ENCODE results near the gene LGALS16. TPM values are rescaled to one million over a fixed set of nuclear protein-coding genes. Genes with fewer than 3 reads are reported as not detected.
"Not testable (repeated sequence)": the region's sequence is repeated elsewhere in the genome, so short reads cannot be mapped to it uniquely, and the experiment has no call there.

LGALS16 gene
- total and polyA plus RNA-seq, 2 donors (not counting 3 experiments of a cell fraction or from before 2014, with no cell fraction given) = not detected

DNA sequence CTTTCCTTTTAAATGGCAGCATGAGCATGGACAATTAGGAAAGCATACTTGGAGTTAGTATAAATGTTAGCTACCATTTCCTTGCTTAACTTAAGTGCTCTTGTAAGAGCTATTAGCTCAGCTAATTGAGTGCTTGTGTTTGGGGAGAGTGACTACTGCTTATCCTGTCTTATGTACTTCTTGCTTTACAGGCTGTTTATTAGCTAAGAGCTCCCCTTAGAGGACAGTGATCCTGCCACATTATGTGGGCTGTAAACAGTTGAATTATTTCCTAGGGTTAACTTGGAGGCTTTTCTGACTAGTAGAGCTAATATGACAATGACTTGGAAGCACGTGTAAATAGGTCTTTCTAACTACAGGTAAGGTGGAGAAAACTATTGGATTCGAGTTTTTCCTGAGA lies 28.1 kb upstream of the LGALS16 start:
- dilution Hi-C loops (cut with MboI; ENCODE audit: extremely low pct_ligation_motif_present, low sequenced_read_pairs); FAIRE-seq; H3K9me3 ChIP-seq (replicated peaks; ENCODE audit: control insufficient read depth, insufficient read depth, low read length); H3K4me3 ChIP-seq (replicated peaks in 1 of 3; ENCODE audit: insufficient read depth in 1 of 3, low read depth in 1 of 3, low read length in 3 of 3); H3K79me2 ChIP-seq (ENCODE audit: control insufficient read depth, insufficient read depth, low read length); intact Hi-C loops (cut with micrococcal nuclease); H3K9me1 ChIP-seq (replicated peaks; ENCODE audit: control insufficient read depth, extremely low read depth, insufficient read depth, low read length); H3K27me3 ChIP-seq (ENCODE audit: control insufficient read depth in 2 of 2, insufficient read depth in 2 of 2, low read length in 2 of 2); POLR2A ChIA-PET; H3K4me1 ChIP-seq (ENCODE audit: control insufficient read depth, extremely low read depth, insufficient read depth, low read length); H3K4me2 ChIP-seq (ENCODE audit: insufficient read depth, low read length); H2AFZ ChIP-seq (ENCODE audit: low read depth, low read length); BruUV-seq (replicated peaks); H3K27ac ChIP-seq (ENCODE audit: insufficient read depth, low read depth, low read length); H3K9ac ChIP-seq (replicated peaks; ENCODE audit: extremely low read depth, insufficient read depth, low read length); H3K36me3 ChIP-seq (ENCODE audit: control insufficient read depth in 2 of 2, extremely low read depth in 1 of 2, insufficient read depth in 2 of 2, low read length in 2 of 2); H4K20me1 ChIP-seq (replicated peaks; ENCODE audit: control insufficient read depth, extremely low read depth, insufficient read depth, low read length); DNase-seq (ENCODE audit: low read depth, low spot score): not testable (repeated sequence)
- CTCF ChIA-PET = interaction anchor here (1.2 to 1.5 kb wide), 2 partner anchors 76 to 153 kb away, joined by 3 to 8 read pairs; no protein-coding TSS in a partner anchor

DNA sequence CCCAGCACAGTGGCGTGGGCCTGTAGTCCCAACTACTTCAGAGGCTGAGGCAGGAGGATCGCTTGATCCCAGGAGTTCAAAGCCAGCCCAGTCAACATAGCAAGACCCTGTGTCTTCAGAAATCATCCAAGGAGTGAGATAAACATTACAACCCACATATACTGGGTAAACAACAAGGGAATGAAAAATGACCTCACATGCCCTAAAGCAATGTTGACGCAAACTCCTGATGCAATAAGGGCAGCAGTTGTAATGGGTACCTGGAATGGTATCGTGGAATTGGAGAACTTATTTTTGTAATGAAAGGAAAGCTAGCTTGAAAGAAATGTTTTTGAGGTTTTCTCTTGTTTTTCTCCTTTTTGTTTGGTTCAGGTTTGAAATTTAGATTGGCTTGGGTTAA lies 24.5 kb upstream of the LGALS16 start:
- Histone ChIP-seq H3K27ac (ENCODE audit: insufficient read depth, low read depth, low read length) (no peak overlapping the region), H3K4me2 (ENCODE audit: insufficient read depth, low read length) (no peak overlapping the region), H4K20me1 (replicated peaks; ENCODE audit: control insufficient read depth, extremely low read depth, insufficient read depth, low read length) (no peaks in the 10 kb centered on the region), H3K9me3 (replicated peaks; ENCODE audit: control insufficient read depth, insufficient read depth, low read length) (no peaks in the 10 kb centered on the region), H3K9ac (replicated peaks; ENCODE audit: extremely low read depth, insufficient read depth, low read length) (no peak overlapping the region), H3K4me3 (replicated peaks in 1 of 3; ENCODE audit: insufficient read depth in 1 of 3, low read depth in 1 of 3, low read length in 3 of 3) (no peak overlapping the region), H3K36me3 (ENCODE audit: control insufficient read depth in 2 of 2, extremely low read depth in 1 of 2, insufficient read depth in 2 of 2, low read length in 2 of 2) (no peaks in the 10 kb centered on the region), H3K4me1 (ENCODE audit: control insufficient read depth, extremely low read depth, insufficient read depth, low read length) (no peaks in the 10 kb centered on the region), H3K27me3 (ENCODE audit: control insufficient read depth in 2 of 2, insufficient read depth in 2 of 2, low read length in 2 of 2) (no peaks in the 10 kb centered on the region), H3K79me2 (ENCODE audit: control insufficient read depth, insufficient read depth, low read length) (no peaks in the 10 kb centered on the region), H3K9me1 (replicated peaks; ENCODE audit: control insufficient read depth, extremely low read depth, insufficient read depth, low read length) (no peaks in the 10 kb centered on the region), H2AFZ (ENCODE audit: low read depth, low read length) (no peak overlapping the region)
- DNase-seq (ENCODE audit: low read depth, low spot score) (no peak), FAIRE-seq (no peak)
- ChIA-PET CTCF (no interaction called here), POLR2A (no interaction called here)
- BruUV-seq (replicated peaks) = no TSS peak
- intact Hi-C loops (cut with micrococcal nuclease) (no loop called here), dilution Hi-C loops (cut with MboI; ENCODE audit: extremely low pct_ligation_motif_present, low sequenced_read_pairs) (no loop called here)
- TF ChIP-seq, protein P1, sequence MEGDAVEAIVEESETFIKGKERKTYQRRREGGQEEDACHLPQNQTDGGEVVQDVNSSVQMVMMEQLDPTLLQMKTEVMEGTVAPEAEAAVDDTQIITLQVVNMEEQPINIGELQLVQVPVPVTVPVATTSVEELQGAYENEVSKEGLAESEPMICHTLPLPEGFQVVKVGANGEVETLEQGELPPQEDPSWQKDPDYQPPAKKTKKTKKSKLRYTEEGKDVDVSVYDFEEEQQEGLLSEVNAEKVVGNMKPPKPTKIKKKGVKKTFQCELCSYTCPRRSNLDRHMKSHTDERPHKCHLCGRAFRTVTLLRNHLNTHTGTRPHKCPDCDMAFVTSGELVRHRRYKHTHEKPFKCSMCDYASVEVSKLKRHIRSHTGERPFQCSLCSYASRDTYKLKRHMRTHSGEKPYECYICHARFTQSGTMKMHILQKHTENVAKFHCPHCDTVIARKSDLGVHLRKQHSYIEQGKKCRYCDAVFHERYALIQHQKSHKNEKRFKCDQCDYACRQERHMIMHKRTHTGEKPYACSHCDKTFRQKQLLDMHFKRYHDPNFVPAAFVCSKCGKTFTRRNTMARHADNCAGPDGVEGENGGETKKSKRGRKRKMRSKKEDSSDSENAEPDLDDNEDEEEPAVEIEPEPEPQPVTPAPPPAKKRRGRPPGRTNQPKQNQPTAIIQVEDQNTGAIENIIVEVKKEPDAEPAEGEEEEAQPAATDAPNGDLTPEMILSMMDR (IDR thresholded peaks at IDR 0.05; ENCODE audit: extremely low read depth in 1 of 2, insufficient read depth in 1 of 2, low read depth in 1 of 2, low read length in 2 of 2) = no peak
- TF ChIP-seq MYC (IDR thresholded peaks at IDR 0.05; ENCODE audit: low read depth, low read length) = no peak
- no peak for TF ChIP-seq FOS (IDR thresholded peaks at IDR 0.05; ENCODE audit: borderline replicate concordance, insufficient read depth, low read length)
- TF ChIP-seq GATA2 (IDR thresholded peaks at IDR 0.05; ENCODE audit: insufficient read depth, insufficient read length, low read depth, low read length) = no peak
- no peak for TF ChIP-seq JUN (IDR thresholded peaks at IDR 0.05; ENCODE audit: borderline replicate concordance, insufficient read depth, insufficient read length, low read depth)
- TF ChIP-seq EZH2 (IDR thresholded peaks at IDR 0.05; ENCODE audit: borderline replicate concordance, low read depth, low read length, severe bottlenecking) = no peak
- no peak for TF ChIP-seq POLR2A (IDR thresholded peaks at IDR 0.05; ENCODE audit: low read depth, low read length)
- TF ChIP-seq, protein P2, sequence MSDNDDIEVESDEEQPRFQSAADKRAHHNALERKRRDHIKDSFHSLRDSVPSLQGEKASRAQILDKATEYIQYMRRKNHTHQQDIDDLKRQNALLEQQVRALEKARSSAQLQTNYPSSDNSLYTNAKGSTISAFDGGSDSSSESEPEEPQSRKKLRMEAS (IDR thresholded peaks at IDR 0.05; ENCODE audit: insufficient read depth, insufficient read length) = no peak

Measured in endothelial cell of umbilical vein (primary cell).